KBM-7 (cell line): ENCODE measurements around the gene SFXN2.
"Not testable (repeated sequence)": the region's sequence is repeated elsewhere in the genome, so short reads cannot be mapped to it uniquely, and the experiment has no call there.

Experiments used
- DNase-seq: peaks from one replicate; pipeline ENCODE4 v3.0.0-alpha.2; 2015
- in situ Hi-C: fragments of 300-500 bp; cut with MboI; formaldehyde crosslinking; loops from 2 replicates; pipeline ENCODE4 v1.14.3; 2020; ENCODE audit warnings: low sequenced_read_pairs, low pct_unique_long_range_greater_than_20kb, mixed read lengths

The SFXN2 gene

DNA sequence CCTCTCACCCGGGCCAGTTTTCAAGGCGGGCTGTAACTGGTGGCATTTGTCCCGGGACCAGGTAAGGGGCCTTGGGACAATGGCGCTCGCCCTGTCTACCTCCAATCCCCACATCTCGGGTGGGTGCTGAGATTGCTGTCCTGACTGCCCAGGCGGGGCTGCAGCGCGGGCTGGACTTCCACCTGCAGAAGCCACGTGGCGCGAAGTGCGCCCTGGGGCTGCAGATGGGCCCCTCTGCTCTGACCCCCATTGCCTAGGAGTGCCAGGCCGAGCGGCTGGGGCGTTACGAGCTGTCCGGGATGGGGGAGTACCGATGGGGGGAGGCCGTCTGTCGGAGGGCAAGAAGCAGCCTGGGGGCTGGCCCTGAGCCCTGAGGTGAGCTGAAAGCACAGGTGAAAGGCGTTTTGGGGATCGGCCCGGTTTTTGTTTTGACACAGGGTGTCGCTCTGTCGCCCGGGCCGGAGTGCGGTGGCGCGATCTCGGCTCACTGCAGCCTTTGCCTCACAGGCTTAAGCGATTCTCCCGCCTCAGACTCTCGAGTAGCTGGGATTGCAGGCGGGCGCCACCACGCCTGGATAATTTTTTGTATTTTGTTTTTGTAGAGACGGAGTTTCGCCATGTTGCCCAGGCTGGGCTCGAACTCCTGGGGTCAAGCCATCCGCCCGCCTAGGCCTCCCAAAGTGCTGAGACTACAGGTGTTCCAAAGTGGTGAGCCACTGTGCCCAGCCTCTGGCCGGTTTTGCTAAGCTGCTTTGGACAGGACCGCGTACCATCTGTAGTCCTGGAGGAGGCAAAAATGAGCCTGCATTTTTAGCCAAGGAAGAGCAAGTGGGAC, at the start of gene SFXN2:
Gene SFXN2 (plus strand): TSS at position 16 of the 835 bp plus-strand sequence. CDS start 12,001 bp downstream, outside the sequence.
- DNase-seq: no peak
- in situ Hi-C loops: no loop called here

DNA sequence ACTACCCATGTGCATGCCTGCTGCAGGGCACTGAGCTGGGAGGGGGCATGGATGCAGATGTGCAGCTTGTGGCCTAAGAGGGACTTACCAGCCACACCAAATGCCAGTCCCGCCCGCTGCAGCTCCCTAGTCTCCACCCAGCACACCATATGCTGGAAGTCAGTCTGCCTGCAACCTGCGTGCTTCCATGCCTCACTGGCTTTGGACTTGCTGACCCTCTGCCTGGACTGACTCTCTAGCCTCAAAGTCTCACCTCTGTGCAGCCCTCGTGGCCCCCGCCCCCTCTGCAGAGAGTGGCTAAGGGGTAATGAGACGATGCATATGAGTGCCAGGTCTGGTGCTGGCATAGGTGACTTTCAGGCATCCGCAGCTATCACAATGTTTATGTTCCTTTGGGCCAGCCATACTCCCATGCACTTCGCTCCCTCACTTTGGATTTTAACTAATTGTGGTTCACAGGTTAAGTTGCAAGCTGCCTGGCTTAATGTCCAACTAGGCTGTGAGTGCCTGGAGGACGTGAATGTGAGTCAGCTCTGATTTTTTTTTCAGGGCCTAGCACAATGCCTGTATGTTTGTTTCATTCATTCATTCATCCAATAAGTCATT, 48.4 kb upstream of the SFXN2 start:
- no peak for DNase-seq
- in situ Hi-C loops: no loop called here

GRCh38 chr10:102667411-102667810, 47.0 kb upstream of the SFXN2 start:
- DNase-seq, in situ Hi-C loops: not testable (repeated sequence)

DNA sequence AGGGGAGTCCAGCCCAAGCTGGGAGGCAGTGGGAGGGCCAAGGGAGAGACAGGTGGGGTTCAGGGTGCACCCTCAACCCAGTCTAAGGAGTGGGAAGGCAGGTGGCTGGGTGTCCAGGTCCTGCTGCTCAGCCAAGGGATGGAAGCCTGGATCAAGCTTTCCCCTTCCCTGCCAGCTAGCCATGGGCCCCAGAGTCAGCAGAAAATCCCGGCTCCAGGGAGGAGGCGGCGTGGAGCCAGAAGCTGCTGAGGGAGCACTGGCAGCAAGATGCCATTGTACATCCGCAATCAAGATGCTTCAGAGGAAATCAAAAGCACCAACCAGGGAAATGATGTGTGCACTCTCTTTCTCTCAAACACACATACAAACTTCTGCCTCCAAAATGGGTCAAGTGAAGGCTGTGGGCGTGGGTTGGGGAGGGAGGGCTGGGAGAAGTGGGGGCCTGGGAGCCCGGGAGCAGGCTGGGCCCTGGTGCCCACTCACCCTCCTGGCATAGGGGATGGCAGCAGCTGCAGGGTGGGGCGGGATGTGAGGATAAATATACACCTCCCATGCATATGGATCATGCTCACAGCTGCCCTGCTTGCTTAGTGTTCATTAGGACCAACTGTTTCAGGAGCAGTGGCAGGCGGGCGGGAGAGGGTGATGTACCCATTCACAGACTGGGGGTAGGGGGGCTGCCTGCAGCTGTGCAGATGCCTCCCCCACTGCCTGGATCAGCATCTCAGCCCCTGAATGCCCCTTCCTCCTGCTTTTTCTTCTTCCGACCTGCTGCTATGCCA, 45.9 kb upstream of the SFXN2 start:
- in situ Hi-C loops: no loop called here
- DNase-seq: no peak

DNA sequence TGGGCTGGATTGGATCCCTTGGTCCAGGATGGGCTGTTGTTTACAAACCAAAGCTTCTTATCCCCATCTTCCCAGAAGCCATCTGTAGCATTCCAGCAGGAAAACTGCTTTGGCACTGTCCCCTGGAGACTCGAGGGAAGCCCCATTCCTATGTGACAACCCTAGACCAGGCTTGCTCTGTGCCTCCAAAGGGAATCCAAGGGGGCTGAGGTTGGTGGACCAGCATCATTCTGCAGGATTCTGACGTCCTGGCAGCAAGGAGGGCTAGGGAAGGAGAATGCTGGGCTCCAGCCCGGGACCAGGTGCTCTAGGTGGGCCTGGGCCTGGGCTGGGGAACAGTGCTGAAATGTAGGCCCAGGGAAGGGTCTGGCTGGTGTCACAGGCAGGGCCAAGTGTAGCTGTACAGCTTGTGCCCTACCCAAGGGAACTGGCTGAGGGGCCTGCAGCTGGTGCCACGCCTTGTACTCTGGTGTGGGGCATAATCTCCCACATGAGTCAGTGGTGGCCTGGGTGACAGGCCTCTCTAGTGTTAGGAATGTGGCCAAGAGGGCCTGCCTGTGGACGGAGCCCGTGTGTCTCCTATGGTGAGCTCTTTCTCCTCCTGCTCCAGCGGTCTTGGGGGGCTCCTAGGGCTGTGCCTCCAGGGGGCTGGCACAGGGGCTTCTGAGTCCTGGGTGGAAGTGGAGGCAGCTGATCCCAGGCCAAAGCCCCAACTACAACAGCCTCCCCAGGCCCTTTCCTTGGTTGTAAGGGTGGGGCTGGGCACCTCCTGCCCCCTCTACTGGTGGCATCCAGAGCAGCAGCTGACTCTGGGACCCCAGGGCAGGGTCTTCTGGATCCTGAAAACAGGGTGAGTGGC, 45.0 kb upstream of the SFXN2 start:
- peak; percentile 53 for DNase-seq
- in situ Hi-C loops: no loop called here

DNA sequence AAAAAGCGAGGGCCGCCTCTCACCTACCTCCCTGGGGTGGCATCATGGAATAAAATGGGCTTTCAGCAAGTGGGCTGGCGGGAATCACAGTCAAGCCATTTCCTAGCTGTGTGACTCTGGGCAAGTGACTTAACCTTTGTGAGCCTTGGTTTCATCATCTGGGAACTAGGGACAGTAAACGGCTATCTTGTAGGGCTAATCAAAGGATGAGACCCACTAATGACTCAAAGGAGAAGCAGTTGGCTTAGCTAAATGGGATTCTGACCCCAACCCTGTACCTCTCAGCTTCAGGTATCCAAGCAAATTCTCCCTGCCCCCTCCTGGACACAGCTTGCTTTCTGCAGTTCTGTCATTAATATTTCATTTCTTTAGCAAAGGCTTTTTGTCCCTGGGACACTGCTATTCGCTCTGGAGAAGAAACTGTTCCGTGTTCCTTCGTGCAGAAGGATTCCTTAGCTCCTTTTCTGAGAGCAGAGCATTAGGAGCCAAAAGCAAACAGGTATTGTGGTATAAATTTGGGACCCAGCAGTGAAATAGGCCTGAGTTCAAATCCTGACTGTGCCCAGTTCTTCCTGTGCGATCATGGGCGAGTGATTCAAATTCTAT, 44.3 kb upstream of the SFXN2 start:
- DNase-seq: no peak
- in situ Hi-C loops: no loop called here

- no peak for DNase-seq
- in situ Hi-C loops: no loop called here
Observed at GRCh38 chr10:102670871-102671434, 43.5 kb upstream of the SFXN2 start.

- DNase-seq: no peak
- in situ Hi-C loops: no loop called here
Observed at GRCh38 chr10:102673236-102673818, 41.1 kb upstream of the SFXN2 start.

DNA sequence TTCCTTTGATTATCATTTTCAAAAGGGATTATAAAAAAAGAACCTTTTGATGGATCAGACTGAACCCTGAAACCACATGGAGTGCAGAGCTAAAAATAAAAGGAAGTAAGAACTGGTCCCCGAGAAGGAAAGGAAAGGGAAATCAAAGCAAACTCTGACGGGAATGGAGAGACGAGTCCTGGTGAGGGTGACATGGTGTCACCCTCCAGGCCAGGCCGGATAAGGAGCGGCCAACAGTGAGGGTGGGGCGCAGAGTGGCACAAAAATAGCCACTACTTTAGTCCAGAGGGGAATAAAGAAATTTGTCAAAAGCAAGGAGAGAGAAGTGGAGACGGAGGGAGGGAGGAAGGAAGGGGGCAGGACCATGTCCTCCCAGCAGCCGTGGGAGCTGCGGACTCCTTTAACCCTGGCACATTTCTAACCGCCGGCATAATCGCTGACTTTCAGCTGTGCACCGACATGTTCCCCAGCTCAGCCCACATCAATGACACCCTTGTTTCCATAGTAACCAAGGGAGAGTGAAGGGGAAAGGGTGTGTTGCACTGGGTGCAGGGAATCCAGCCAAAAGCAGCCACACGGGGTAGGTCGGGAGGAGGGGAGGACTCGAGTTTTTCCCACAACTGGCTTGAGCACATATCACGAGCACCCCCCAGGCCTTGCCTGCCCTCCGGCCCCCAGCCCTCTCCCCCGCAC, 40.5 kb upstream of the SFXN2 start:
- DNase-seq: peak; percentile 90
- in situ Hi-C loops: no loop called here

GRCh38 chr10:102674566-102674965, 39.9 kb upstream of the SFXN2 start:
- DNase-seq: no peak
- in situ Hi-C loops: no loop called here

- DNase-seq: no peak
- in situ Hi-C loops: no loop called here
Observed at GRCh38 chr10:102675011-102675665, 39.3 kb upstream of the SFXN2 start.

- peak; percentile 82 for DNase-seq
- in situ Hi-C loops: no loop called here
Observed at GRCh38 chr10:102675666-102676533, 38.5 kb upstream of the SFXN2 start.

DNA sequence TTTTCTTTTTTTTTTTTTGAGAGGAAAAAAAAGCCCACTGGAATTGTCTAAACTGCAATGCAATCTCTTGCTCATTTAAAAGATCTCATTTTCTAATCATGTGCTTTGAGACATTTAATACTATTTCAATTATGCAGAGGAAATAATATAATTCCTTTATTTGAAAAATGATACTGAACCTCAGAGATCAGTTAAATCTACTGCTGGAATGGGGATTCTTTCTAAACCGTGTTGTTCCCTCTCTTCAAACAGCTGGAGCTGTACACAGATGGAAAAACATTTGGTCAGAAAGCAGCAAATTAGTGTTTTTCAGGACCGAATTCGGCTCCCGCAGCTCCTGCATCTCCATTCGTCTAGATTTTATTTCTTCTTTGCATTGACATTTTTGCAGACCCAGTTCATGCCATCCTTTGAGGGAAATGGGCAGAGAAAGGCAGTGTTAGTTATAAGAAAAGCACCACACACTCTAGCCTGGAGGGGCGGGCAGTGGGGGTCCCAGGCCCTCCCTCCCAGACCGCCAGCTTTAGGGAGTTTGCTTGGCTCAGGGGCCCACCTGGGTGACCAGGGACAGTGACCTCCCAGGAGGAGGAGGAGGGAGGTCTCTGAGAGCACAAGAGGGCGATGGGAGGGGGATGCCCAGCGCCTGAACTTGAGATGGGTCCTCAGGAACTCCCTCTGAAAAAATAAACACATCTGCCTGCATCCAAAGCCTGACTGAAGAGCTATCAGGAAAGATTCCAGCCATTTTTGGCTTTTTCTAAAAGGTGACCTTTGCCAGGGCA, 37.7 kb upstream of the SFXN2 start:
- DNase-seq: no peak
- in situ Hi-C loops: no loop called here

DNA sequence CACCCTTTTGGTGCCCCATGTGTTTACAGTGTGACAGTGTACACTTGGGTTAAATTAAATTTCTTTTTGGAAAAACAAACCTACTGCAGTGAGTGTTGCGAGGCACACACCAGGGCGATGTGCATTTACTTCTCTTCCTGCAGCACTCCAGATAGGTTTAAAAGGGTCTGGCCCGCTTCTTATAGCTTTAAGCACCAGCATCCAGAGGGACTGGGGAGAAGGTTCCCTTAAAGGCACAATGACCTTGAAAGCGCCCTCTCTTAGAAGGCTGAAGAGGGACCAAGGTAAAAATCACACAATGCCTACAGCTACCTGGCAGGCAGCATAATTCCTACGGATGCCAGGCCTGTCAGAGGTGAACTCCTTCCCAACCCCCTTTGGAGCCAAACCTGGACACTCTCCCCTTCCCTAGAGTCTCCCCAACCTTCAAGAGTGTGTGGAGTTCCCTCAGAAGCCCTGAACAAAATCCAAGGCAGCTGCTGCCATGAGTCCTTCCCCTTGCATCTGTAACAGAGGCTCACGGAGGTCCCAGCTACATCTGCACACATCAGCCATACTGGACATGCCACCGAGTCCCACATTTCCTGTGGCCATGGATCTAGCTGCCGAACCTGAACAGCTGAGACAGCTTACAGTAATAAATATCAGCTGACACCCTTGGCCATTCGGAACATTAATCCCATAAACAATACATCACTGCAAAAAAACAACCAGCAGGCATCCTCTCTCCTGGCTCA, 36.9 kb upstream of the SFXN2 start:
- DNase-seq: no peak
- in situ Hi-C loops: no loop called here

DNA sequence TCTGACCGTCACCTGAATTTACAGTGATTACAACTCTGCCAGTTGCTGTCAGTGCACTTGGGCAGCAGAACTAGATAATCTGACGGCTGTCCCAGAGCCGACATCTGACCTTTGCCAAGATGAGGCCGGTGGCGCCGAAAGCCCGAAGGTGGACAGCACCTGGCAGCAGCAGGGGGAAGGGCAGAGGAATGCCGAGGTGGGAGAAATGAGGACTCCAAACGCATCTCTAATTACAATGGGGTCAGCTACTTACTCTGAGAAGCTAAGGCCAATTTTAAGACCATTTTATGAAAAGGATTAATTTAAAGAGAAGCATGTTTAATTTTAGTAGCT, 36.4 kb upstream of the SFXN2 start:
- in situ Hi-C loops: no loop called here
- no peak for DNase-seq
